Measurements from ENCODE around the gene SCYL1.
"Not testable (repeated sequence)": the region's sequence is repeated elsewhere in the genome, so short reads cannot be mapped to it uniquely, and the experiment has no call there.

The SCYL1 gene

GRCh38 chr11:65506772-65507505 lies 17.9 kb upstream of the SCYL1 start:
- Histone ChIP-seq H3K9me3 (no peaks in the 10 kb centered on the region), H3K27ac (peak overlapping the region; percentile 99), H3K4me3 (ENCODE audit: low read depth in 1 of 2, low read length in 1 of 2) (peak overlapping the region; percentile 93 to 96), H3K27me3 (no peaks in the 10 kb centered on the region), H3K4me1 (ENCODE audit: control insufficient read depth in 1 of 2, insufficient read depth in 1 of 2, low read depth in 1 of 2, low read length in 1 of 2) (peaks cover 63 to 74% of the 10 kb centered on the region in 2 experiments), H3K36me3 (peaks cover 56% of the 10 kb centered on the region)
- TF ChIP-seq CTCF (IDR thresholded peaks at IDR 0.05) = no peak

- not testable (repeated sequence) for H3K4me3 ChIP-seq (ENCODE audit: low read depth in 1 of 2, low read length in 1 of 2); H3K27ac ChIP-seq; H3K36me3 ChIP-seq; H3K27me3 ChIP-seq; H3K9me3 ChIP-seq
- H3K4me1 ChIP-seq (ENCODE audit: control insufficient read depth in 1 of 2, insufficient read depth in 1 of 2, low read depth in 1 of 2, low read length in 1 of 2) = peaks cover 22 to 27% of the 10 kb centered on the region in 2 experiments
Observed at GRCh38 chr11:65512311-65512710, 12.6 kb upstream of the SCYL1 start.

- H3K9me3 ChIP-seq = no peaks in the 10 kb centered on the region
- no peak overlapping the region for H3K27ac ChIP-seq
- no peak for TF ChIP-seq CTCF (IDR thresholded peaks at IDR 0.05)
- no peaks in the 10 kb centered on the region for H3K4me1 ChIP-seq (ENCODE audit: control insufficient read depth in 1 of 2, insufficient read depth in 1 of 2, low read depth in 1 of 2, low read length in 1 of 2)
- no peaks in the 10 kb centered on the region for H3K36me3 ChIP-seq
- H3K4me3 ChIP-seq (ENCODE audit: low read depth in 1 of 2, low read length in 1 of 2) = no peak overlapping the region
- no peaks in the 10 kb centered on the region for H3K27me3 ChIP-seq
Observed at GRCh38 chr11:65516135-65516968, 8.5 kb upstream of the SCYL1 start.

- not testable (repeated sequence) for H3K36me3 ChIP-seq; H3K9me3 ChIP-seq; H3K4me3 ChIP-seq (ENCODE audit: low read depth in 1 of 2, low read length in 1 of 2); H3K27ac ChIP-seq; H3K27me3 ChIP-seq
- H3K4me1 ChIP-seq (ENCODE audit: control insufficient read depth in 1 of 2, insufficient read depth in 1 of 2, low read depth in 1 of 2, low read length in 1 of 2) = peaks cover 20% of the 10 kb centered on the region in 2 experiments
Observed at GRCh38 chr11:65518941-65519549, 5.8 kb upstream of the SCYL1 start.

- not testable (repeated sequence) for H3K9me3 ChIP-seq; H3K4me3 ChIP-seq (ENCODE audit: low read depth in 1 of 2, low read length in 1 of 2); H3K27me3 ChIP-seq; H3K36me3 ChIP-seq; H3K27ac ChIP-seq
- H3K4me1 ChIP-seq (ENCODE audit: control insufficient read depth in 1 of 2, insufficient read depth in 1 of 2, low read depth in 1 of 2, low read length in 1 of 2) = peaks cover 37% of the 10 kb centered on the region in 2 experiments
Observed at GRCh38 chr11:65521777-65522521, 2.9 kb upstream of the SCYL1 start.

- Histone ChIP-seq H3K27ac (peak overlapping the region; percentile 81), H3K4me1 (ENCODE audit: control insufficient read depth in 1 of 2, insufficient read depth in 1 of 2, low read depth in 1 of 2, low read length in 1 of 2) (peaks cover 37% of the 10 kb centered on the region in 2 experiments), H3K4me3 (ENCODE audit: low read depth in 1 of 2, low read length in 1 of 2) (peak overlapping the region; percentile 42 to 57), H3K36me3 (peaks cover 18% of the 10 kb centered on the region)
- not testable (repeated sequence) for H3K9me3 ChIP-seq, H3K27me3 ChIP-seq
Observed at GRCh38 chr11:65522718-65523630, 1.9 kb upstream of the SCYL1 start.

GRCh38 chr11:65523631-65523968 lies 1.3 kb upstream of the SCYL1 start:
- H3K27me3 ChIP-seq, H3K9me3 ChIP-seq: not testable (repeated sequence)
- Histone ChIP-seq H3K36me3 (peaks cover 18% of the 10 kb centered on the region), H3K4me1 (ENCODE audit: control insufficient read depth in 1 of 2, insufficient read depth in 1 of 2, low read depth in 1 of 2, low read length in 1 of 2) (peaks cover 37% of the 10 kb centered on the region in 2 experiments), H3K27ac (peak overlapping the region; percentile 81), H3K4me3 (ENCODE audit: low read depth in 1 of 2, low read length in 1 of 2) (peak overlapping the region; percentile 42 to 57)
